Body of pancreas (tissue), 4 donors: ENCODE data around the gene UBP1. TPM values are rescaled to one million over a fixed set of nuclear protein-coding genes. Genes with fewer than 3 reads are reported as not detected.
A peak's percentile ranks its signal among the peaks of the same experiment; 100 is the strongest.
"Not testable (repeated sequence)": the region's sequence is repeated elsewhere in the genome, so short reads cannot be mapped to it uniquely, and the experiment has no call there.

Experiments used
- ATAC-seq: fragments of 150-250 bp; one replicate; pipeline ENCODE4 v1.9.1; 2016
- DNase-seq, 4 donors: peaks; one replicate each; pipeline ENCODE4 v3.0.0-alpha.2; 2019
- H3K27ac ChIP-seq, 4 donors: fragments of 200-600 bp; sonication (generic); 1 replicate in 3 of 4; 2 replicates in 1 of 4; pipeline versions ENCODE4 v1.5.1 to v1.6.1; 2016 to 2019; ENCODE audit warnings: mild to moderate bottlenecking in 1 of 4, mixed read lengths in 1 of 4, moderate library complexity in 1 of 4
- H3K27me3 ChIP-seq, 2 donors: fragments of 200-600 bp; sonication (generic); one replicate each; pipeline ENCODE4 v1.6.0; 2016; ENCODE audit warnings: mild to moderate bottlenecking in 1 of 2
- H3K36me3 ChIP-seq, 2 donors: fragments of 200-600 bp; sonication (generic); replicated peaks in 1 of 2; 2 replicates each; pipeline ENCODE4 v1.5.1; 2016; ENCODE audit warnings: low read depth in 2 of 2; ENCODE audit not compliant: insufficient read depth in 1 of 2
- H3K4me1 ChIP-seq: fragments of 200-600 bp; sonication (generic); one replicate; pipeline ENCODE4 v1.6.0; 2016
- H3K4me3 ChIP-seq, 2 donors: fragments of 200-600 bp; sonication (generic); 1 replicate in 1 of 2; 2 replicates in 1 of 2; pipeline ENCODE4 v1.5.1; 2016 to 2019
- H3K9me3 ChIP-seq, 3 donors: fragments of 200-600 bp; sonication (generic); 1 replicate in 2 of 3; 2 replicates in 1 of 3; pipeline ENCODE4 v1.5.1; 2016
- POLR2A ChIP-seq, 3 donors: fragments of 450-650 bp; IDR thresholded peaks; one replicate each; pipeline ENCODE4 v1.6.1; 2016; ENCODE audit warnings: antibody characterized with exemption in 3 of 3, mild to moderate bottlenecking in 2 of 3
- WGBS, 2 donors: methylation state at CpG; one replicate each; pipeline ENCODE4 v1.1.5; 2017; 5-methylcytosine and 5-hydroxymethylcytosine counted together
- intact Hi-C: fragments of 100-400 bp; cut with DNase I; formaldehyde crosslinking; loops from one replicate; pipeline ENCODE4 v1.15.1; 2023
- small RNA-seq: library from RNA; depleted of rRNA; stranded (forward); fragments of <200 nt; gene quantifications from one replicate; pipeline ENCODE3, GENCODE V24; 2016
- total RNA-seq, 2 donors: library from RNA; depleted of rRNA; stranded (reverse); fragments of >200 nt; gene quantifications; one replicate each; pipeline ENCODE4 v1.1.0, GENCODE V29; 2016
- TF ChIP-seq, protein P1 (sequence below), 7 experiments: fragments of 450-650 bp in 4 of 7; fragments of 200-600 bp in 3 of 7; sonication (generic) in 3 of 7; IDR thresholded peaks; one replicate each; pipeline ENCODE4 v1.5.1; 2016 to 2019; ENCODE audit warnings: antibody characterized with exemption in 7 of 7

UBP1 gene
- total RNA-seq, 2 donors from 2014 or later, result 41.5 to 121 TPM

DNA sequence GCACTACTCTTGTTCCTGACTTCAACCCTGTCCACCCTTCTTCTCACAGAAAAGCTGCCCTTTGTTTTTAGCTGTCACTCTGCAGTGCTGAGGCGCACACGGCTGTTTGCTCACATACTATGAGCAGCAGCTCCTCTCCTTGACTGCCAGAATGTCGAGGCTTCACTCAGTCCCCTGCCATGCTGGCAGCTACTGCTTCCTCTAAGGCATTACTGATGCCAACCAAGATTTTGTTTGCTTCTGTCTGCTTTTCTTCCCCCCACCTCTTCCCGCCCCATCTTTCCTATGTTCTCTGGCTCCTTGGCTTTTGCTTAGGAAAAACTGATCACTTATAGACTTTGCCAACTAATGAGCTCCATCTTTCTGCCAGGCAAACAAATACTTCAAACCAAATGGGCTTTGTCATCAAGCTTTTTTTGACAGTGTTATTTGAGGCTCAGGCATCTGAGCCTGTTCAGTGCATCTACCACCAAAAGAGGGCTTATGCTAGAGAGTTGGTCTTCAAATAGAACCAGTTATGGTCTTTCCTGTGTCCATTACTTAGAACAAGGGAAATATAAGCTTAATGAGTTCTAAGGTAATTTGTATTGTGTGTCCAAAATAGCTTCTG lies 81.9 kb downstream of the UBP1 start:
- H3K27ac ChIP-seq, result no peak overlapping the region
- no peak for DNase-seq
- TF ChIP-seq, protein P1, sequence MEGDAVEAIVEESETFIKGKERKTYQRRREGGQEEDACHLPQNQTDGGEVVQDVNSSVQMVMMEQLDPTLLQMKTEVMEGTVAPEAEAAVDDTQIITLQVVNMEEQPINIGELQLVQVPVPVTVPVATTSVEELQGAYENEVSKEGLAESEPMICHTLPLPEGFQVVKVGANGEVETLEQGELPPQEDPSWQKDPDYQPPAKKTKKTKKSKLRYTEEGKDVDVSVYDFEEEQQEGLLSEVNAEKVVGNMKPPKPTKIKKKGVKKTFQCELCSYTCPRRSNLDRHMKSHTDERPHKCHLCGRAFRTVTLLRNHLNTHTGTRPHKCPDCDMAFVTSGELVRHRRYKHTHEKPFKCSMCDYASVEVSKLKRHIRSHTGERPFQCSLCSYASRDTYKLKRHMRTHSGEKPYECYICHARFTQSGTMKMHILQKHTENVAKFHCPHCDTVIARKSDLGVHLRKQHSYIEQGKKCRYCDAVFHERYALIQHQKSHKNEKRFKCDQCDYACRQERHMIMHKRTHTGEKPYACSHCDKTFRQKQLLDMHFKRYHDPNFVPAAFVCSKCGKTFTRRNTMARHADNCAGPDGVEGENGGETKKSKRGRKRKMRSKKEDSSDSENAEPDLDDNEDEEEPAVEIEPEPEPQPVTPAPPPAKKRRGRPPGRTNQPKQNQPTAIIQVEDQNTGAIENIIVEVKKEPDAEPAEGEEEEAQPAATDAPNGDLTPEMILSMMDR (IDR thresholded peaks at IDR 0.05), result no peak
- no peak for TF ChIP-seq POLR2A (IDR thresholded peaks at IDR 0.05)
- no peaks in the 10 kb centered on the region for H3K27me3 ChIP-seq
- no peaks in the 10 kb centered on the region for H3K36me3 ChIP-seq
- H3K4me1 ChIP-seq, result peaks cover 14% of the 10 kb centered on the region
- intact Hi-C loops, result no loop called here
- H3K4me3 ChIP-seq, result no peak overlapping the region
- no peaks in the 10 kb centered on the region for H3K9me3 ChIP-seq
- WGBS, 2 donors, result 74 to 77% methylated on average over 4 of the region's 4 CpGs
- no peak for ATAC-seq

DNA sequence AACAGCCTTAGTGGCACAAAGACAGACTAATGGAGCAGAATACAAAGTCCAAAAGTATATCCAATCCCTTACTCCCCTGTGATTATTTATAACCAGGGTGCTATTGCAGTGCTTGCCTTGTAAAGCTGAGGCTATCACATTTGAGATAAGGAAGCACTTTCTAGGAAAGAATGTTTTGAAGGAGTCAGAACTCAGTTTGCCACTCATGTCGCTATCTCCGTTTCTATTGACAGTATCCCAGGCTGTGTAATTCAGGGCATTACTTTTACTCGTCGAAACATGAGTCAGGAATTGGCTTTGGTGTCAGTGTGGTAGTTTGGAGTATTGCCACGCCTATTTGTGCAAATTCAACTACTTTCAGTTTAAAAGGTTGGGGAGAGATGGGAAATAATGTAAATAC lies 84.6 kb downstream of the UBP1 start:
- 9 to 24% methylated on average over 5 of the region's 5 CpGs for WGBS, 2 donors
- Histone ChIP-seq H3K9me3 (no peaks in the 10 kb centered on the region), H3K4me3 (no peak overlapping the region), H3K36me3 (no peaks in the 10 kb centered on the region), H3K27ac (no peak overlapping the region), H3K4me1 (peaks cover 14% of the 10 kb centered on the region), H3K27me3 (no peaks in the 10 kb centered on the region)
- intact Hi-C loops, result no loop called here
- ATAC-seq (peak; percentile 86), DNase-seq (peak in 3 of 4 donors; percentile 28 to 53 (median 30))
- no peak for TF ChIP-seq POLR2A (IDR thresholded peaks at IDR 0.05)
- TF ChIP-seq, protein P1 (IDR thresholded peaks at IDR 0.05), result peak in 3 of 7 experiments; percentile 14 to 22 (median 20)

DNA sequence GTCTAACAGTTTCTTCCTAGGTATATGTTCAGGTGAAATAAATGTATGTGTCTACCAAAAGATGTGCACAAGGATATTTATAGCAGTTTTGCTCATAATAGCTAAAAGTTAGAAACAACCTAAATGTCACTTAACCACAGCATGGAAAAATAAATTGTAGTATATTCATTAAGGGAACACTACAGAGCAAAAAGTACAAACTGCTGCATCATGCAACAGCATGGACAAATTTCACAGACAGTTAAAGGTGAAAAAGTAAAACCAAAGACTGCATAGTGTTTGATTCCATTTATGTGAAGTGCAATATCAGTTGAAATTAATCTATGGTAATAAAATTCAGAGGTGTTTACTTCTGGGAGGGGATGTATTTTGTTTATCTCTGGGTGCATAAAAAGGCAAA lies 100.4 kb downstream of the UBP1 start:
- peaks cover 0 to under 1% (median 0%) of the 10 kb centered on the region in 3 donors for H3K9me3 ChIP-seq
- DNase-seq (no peak), ATAC-seq (no peak)
- H3K4me1 ChIP-seq, result no peaks in the 10 kb centered on the region
- H3K27me3 ChIP-seq, result no peaks in the 10 kb centered on the region
- intact Hi-C loops, result no loop called here
- no peak overlapping the region for H3K27ac ChIP-seq
- H3K36me3 ChIP-seq, result no peaks in the 10 kb centered on the region
- TF ChIP-seq, protein P1 (IDR thresholded peaks at IDR 0.05), result no peak
- no peak for TF ChIP-seq POLR2A (IDR thresholded peaks at IDR 0.05)
- H3K4me3 ChIP-seq, result no peak overlapping the region

DNA sequence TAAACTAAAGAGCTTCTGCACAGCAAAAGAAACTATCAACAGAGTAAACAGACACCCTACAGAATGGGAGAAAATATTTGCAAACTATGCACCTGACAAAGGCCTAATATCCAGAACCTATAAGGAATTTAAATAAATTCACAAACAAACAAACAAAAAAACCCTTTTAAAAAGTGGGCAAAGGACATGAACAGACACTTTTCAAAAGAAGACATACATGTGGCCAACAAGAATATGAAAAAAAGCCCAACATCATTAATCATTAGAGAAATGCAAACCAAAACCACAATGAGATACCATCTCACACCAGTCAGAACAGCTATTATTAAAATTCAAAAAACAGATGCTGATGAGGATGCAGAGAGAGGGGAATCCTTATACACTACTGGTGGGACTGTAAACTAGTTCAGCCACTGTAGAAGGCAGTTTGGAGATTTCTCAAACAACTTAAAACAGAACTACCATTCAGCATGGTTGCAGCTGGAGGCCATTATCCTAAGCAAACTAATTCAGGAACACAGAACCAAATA lies 101.2 kb downstream of the UBP1 start:
- ATAC-seq, H3K9me3 ChIP-seq, DNase-seq, H3K36me3 ChIP-seq, H3K27ac ChIP-seq, H3K27me3 ChIP-seq, H3K4me3 ChIP-seq, H3K4me1 ChIP-seq, intact Hi-C loops: not testable (repeated sequence)

Small RNA genes lying within 50 kb of the gene (small RNA-seq; reads per million reads assigned to genes)
- not detected for gene RNU7-110P

Other genes with a start within 250 kb of the UBP1 start
- gene SUSD5, start 221.6 kb downstream of the UBP1 start, total RNA-seq, result 1 to 10 TPM in 1 of 2 donors, not detected in 1; 1.8 TPM
- 1 to 10 TPM; 5.3 to 6.7 TPM for gene FBXL2, start 163.0 kb downstream of the UBP1 start, total RNA-seq